Transverse colon (tissue), 4 donors: ENCODE data around the gene LIMS1.
"Not testable (repeated sequence)": the region's sequence is repeated elsewhere in the genome, so short reads cannot be mapped to it uniquely, and the experiment has no call there.

Source experiments
- CTCF ChIP-seq, 5 experiments: fragments of 200-600 bp in 3 of 5; fragments of 450-650 bp in 2 of 5; sonication (generic) in 3 of 5; IDR thresholded peaks; 1 replicate in 2 of 5; 2 replicates in 3 of 5; pipeline ENCODE4 v1.5.1; 2016 to 2017; ENCODE audit warnings: antibody characterized with exemption in 5 of 5, inconsistent platforms in 3 of 5, mild to moderate bottlenecking in 2 of 5, moderate library complexity in 1 of 5
- EP300 ChIP-seq: sonication (generic); formaldehyde crosslinking; IDR thresholded peaks from one replicate; pipeline ENCODE4 v1.6.1; 2017; ENCODE audit warnings: antibody characterized with exemption, low read depth
- POLR2A ChIP-seq: fragments of 450-650 bp; IDR thresholded peaks from one replicate; pipeline ENCODE4 v1.6.1; 2016; ENCODE audit warnings: antibody characterized with exemption, mild to moderate bottlenecking, moderate library complexity
- POLR2AphosphoS5 ChIP-seq, 3 donors: sonication (generic); formaldehyde crosslinking; IDR thresholded peaks; one replicate each; pipeline ENCODE4 v1.6.1; 2016; ENCODE audit warnings: antibody characterized with exemption in 3 of 3

GRCh38 chr2:108650465-108650864 lies 116.2 kb downstream of the LIMS1 start:
- TF ChIP-seq POLR2A; POLR2AphosphoS5 (IDR thresholded peaks at IDR 0.05); EP300; CTCF (IDR thresholded peaks at IDR 0.05): not testable (repeated sequence)
